Neutrophil (primary cell): ENCODE measurements around the gene CREB3L2.

ENCODE experiments used
- H3K27ac ChIP-seq: fragments of 200-600 bp; sonication (generic); 2 replicates; pipeline ENCODE4 v1.5.1; 2016; ENCODE audit warnings: mild to moderate bottlenecking, moderate library complexity
- H3K27me3 ChIP-seq: fragments of 200-600 bp; sonication (generic); 2 replicates; pipeline ENCODE4 v1.6.0; 2016; ENCODE audit warnings: mild to moderate bottlenecking
- H3K36me3 ChIP-seq: fragments of 200-600 bp; sonication (generic); 2 replicates; pipeline ENCODE4 v1.5.1; 2017
- H3K4me1 ChIP-seq, 2 experiments: fragments of 200-600 bp in 1 of 2; sonication (generic) in 1 of 2; 1 replicate in 1 of 2; 2 replicates in 1 of 2; pipeline versions ENCODE4 v1.5.1 to v1.6.1; 2013 to 2016; ENCODE audit warnings: low read depth in 1 of 2, low read length in 1 of 2, mild to moderate bottlenecking in 1 of 2, moderate library complexity in 1 of 2; ENCODE audit not compliant: control insufficient read depth in 1 of 2, insufficient read depth in 1 of 2
- H3K4me3 ChIP-seq, 2 experiments: fragments of 200-600 bp in 1 of 2; sonication (generic) in 1 of 2; 1 replicate in 1 of 2; 2 replicates in 1 of 2; pipeline ENCODE4 v1.5.1; 2013 to 2016; ENCODE audit warnings: low read depth in 1 of 2, low read length in 1 of 2, mild to moderate bottlenecking in 1 of 2, moderate library complexity in 1 of 2
- H3K9me3 ChIP-seq: fragments of 200-600 bp; sonication (generic); 2 replicates; pipeline ENCODE4 v1.5.1; 2016
- CTCF ChIP-seq: fragments of 200-600 bp; sonication (generic); IDR thresholded peaks from 2 replicates; pipeline ENCODE4 v1.5.1; 2016; ENCODE audit warnings: antibody characterized with exemption

Gene CREB3L2

GRCh38 chr7:137976232-137976631, 25.7 kb downstream of the CREB3L2 start:
- Histone ChIP-seq H3K27ac (no peak overlapping the region), H3K36me3 (no peaks in the 10 kb centered on the region), H3K4me1 (peaks cover 0 to 8% of the 10 kb centered on the region in 2 experiments), H3K27me3 (no peaks in the 10 kb centered on the region), H3K4me3 (no peak overlapping the region), H3K9me3 (no peaks in the 10 kb centered on the region)
- no peak for TF ChIP-seq CTCF

DNA sequence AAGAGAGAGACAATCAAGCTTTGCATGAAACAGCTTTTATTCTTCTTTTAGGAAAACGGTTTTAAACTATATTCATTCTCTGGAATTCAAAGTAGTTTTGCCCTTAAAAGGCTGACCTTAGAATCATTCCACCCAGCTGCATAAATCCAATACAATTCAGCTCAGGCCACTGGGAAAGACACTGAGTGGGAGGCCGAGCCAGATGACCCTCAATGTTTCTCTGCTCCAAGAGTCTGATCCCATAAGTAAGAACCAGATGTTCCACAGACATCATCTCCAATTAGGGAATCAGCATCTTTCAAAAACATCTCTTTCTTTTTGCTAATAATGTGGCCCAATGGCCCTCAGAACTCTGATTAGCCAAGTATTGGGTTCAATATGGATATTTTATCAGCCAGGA, 26.1 kb downstream of the CREB3L2 start:
- no peak for TF ChIP-seq CTCF
- Histone ChIP-seq H3K27me3 (no peaks in the 10 kb centered on the region), H3K36me3 (no peaks in the 10 kb centered on the region), H3K4me1 (peaks cover 0 to 8% of the 10 kb centered on the region in 2 experiments), H3K27ac (no peak overlapping the region), H3K9me3 (no peaks in the 10 kb centered on the region), H3K4me3 (no peak overlapping the region)

- no peak overlapping the region for H3K4me3 ChIP-seq
- H3K27me3 ChIP-seq = no peaks in the 10 kb centered on the region
- H3K9me3 ChIP-seq = no peaks in the 10 kb centered on the region
- no peak overlapping the region for H3K27ac ChIP-seq
- TF ChIP-seq CTCF = no peak
- H3K36me3 ChIP-seq = no peaks in the 10 kb centered on the region
- peaks cover 0 to 13% of the 10 kb centered on the region in 2 experiments for H3K4me1 ChIP-seq
Observed at GRCh38 chr7:137975221-137975620, 26.7 kb downstream of the CREB3L2 start.

DNA sequence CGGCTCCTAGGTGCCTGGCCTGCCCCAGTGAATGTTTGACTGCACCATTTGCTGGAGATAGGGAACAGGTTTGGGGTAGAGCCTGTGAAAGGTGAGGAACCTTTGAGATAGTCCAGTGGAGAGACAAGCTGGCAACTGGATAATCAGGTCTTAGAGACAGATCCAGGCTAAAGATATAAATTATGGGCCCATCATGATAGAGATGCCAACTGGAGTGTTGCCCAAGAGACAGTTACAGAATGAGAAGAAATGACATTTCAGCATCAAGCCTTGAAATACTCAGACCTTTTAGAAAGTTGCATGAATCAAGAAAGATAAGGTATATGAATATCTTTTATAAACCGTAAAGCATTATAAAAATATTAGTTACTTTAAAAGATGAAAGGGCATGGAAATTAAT, 27.1 kb downstream of the CREB3L2 start:
- Histone ChIP-seq H3K27me3 (no peaks in the 10 kb centered on the region), H3K27ac (no peak overlapping the region), H3K4me3 (no peak overlapping the region), H3K36me3 (no peaks in the 10 kb centered on the region), H3K4me1 (peaks cover 0 to 18% of the 10 kb centered on the region in 2 experiments), H3K9me3 (no peaks in the 10 kb centered on the region)
- no peak for TF ChIP-seq CTCF

DNA sequence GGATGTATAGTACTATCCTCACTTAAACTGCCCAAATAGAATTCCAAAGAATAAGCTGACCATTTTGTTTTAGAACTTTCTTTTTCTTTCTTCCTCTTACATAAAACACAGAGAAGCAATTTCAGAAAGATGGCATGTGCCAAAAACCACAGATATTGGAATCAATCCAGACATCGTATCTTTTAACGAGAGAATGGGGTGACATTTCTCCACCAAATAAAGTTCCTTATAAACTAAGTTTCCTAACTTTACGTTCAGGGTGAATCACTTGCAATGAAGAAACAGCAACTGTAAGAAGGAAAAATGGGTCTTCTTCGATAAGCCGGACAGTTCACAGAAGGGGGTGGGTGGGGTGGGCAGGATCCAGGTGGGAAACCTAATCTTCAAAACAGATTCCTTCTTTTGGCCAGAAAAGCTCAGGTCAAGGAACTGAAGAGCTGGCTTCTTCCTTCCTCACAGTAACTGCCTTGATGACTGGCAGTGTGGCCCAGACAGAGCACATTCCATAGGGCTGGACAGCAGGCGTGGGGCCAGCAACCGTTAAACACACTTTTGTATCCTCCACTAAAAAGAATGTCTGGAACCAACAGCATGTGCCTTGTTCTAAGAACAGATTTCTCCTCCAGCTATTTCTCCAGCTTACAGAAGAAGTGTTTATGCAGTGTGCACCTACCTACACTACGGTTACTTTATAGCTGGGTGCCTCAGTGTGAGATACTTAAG, 31.5 kb downstream of the CREB3L2 start:
- peak overlapping the region; percentile 0 for H3K27ac ChIP-seq
- TF ChIP-seq CTCF = no peak
- peaks cover 0 to 10% of the 10 kb centered on the region in 2 experiments for H3K4me1 ChIP-seq
- H3K27me3 ChIP-seq = no peaks in the 10 kb centered on the region
- no peaks in the 10 kb centered on the region for H3K9me3 ChIP-seq
- H3K36me3 ChIP-seq = no peaks in the 10 kb centered on the region
- H3K4me3 ChIP-seq = no peak overlapping the region
